ENCODE measurements around the gene UNG. TPM values are rescaled to one million over a fixed set of nuclear protein-coding genes. Genes with fewer than 3 reads are reported as not detected.

Gene UNG
- total and polyA plus RNA-seq, 9 of the 15 experiments (the other 6 are each of a cell fraction or from before 2014, with no cell fraction given) = 8.4 to 59.8 (median 41.0) TPM

- TF ChIP-seq HDAC2 (IDR thresholded peaks at IDR 0.05) (peak; percentile 29; the same call in 1 of the 2 replicates), ARID1B (IDR thresholded peaks at IDR 0.05) (no peak), RBFOX2 (IDR thresholded peaks at IDR 0.05; ENCODE audit: low read depth, low read length) (peak; percentile 78), RBM15 (IDR thresholded peaks at IDR 0.05; ENCODE audit: insufficient read depth, low read length) (no peak), ZNF75A (CRISPR knock-in tag; IDR thresholded peaks at IDR 0.05) (no peak), ZNF511 (CRISPR knock-in tag; IDR thresholded peaks at IDR 0.05) (peak; percentile 87; the same call in 1 of the 2 replicates), ZBED1 (IDR thresholded peaks at IDR 0.05) (no peak), TRIM28 (IDR thresholded peaks at IDR 0.05) (no peak), ZNF57 (CRISPR knock-in tag; IDR thresholded peaks at IDR 0.05) (no peak), CBFA2T3 (IDR thresholded peaks at IDR 0.05) (no peak), ZNF696 (CRISPR knock-in tag; conservative IDR thresholded peaks at IDR 0.05) (no peak), ILF3 (IDR thresholded peaks at IDR 0.05; ENCODE audit: borderline replicate concordance) (no peak), ETV5 (CRISPR knock-in tag; IDR thresholded peaks at IDR 0.05; ENCODE audit: low read depth) (no peak; the same call in 1 of the 2 replicates), ZNF146 (CRISPR knock-in tag; IDR thresholded peaks at IDR 0.05; ENCODE audit: unreplicated experiment) (no peak), ZNF133 (CRISPR knock-in tag; IDR thresholded peaks at IDR 0.05) (no peak), GATAD2B (IDR thresholded peaks at IDR 0.05; ENCODE audit: borderline replicate concordance) (peak; percentile 50; the same call in 1 of the 2 replicates), KLF6 (CRISPR knock-in tag; IDR thresholded peaks at IDR 0.05; ENCODE audit: borderline replicate concordance) (0 out of 2 replicates have a peak, but pooled peaks have one; percentile 42), FIP1L1 (IDR thresholded peaks at IDR 0.05; ENCODE audit: low read depth, low read length, poor library complexity, severe bottlenecking) (peak; percentile 75), CREM (IDR thresholded peaks at IDR 0.05; ENCODE audit: low read depth) (peak; percentile 75)
- TF ChIP-seq, protein P1, sequence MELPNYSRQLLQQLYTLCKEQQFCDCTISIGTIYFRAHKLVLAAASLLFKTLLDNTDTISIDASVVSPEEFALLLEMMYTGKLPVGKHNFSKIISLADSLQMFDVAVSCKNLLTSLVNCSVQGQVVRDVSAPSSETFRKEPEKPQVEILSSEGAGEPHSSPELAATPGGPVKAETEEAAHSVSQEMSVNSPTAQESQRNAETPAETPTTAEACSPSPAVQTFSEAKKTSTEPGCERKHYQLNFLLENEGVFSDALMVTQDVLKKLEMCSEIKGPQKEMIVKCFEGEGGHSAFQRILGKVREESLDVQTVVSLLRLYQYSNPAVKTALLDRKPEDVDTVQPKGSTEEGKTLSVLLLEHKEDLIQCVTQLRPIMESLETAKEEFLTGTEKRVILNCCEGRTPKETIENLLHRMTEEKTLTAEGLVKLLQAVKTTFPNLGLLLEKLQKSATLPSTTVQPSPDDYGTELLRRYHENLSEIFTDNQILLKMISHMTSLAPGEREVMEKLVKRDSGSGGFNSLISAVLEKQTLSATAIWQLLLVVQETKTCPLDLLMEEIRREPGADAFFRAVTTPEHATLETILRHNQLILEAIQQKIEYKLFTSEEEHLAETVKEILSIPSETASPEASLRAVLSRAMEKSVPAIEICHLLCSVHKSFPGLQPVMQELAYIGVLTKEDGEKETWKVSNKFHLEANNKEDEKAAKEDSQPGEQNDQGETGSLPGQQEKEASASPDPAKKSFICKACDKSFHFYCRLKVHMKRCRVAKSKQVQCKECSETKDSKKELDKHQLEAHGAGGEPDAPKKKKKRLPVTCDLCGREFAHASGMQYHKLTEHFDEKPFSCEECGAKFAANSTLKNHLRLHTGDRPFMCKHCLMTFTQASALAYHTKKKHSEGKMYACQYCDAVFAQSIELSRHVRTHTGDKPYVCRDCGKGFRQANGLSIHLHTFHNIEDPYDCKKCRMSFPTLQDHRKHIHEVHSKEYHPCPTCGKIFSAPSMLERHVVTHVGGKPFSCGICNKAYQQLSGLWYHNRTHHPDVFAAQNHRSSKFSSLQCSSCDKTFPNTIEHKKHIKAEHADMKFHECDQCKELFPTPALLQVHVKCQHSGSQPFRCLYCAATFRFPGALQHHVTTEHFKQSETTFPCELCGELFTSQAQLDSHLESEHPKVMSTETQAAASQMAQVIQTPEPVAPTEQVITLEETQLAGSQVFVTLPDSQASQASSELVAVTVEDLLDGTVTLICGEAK (IDR thresholded peaks at IDR 0.05) = peak; percentile 100
- TF ChIP-seq, protein P1 (CRISPR knock-in tag; IDR thresholded peaks at IDR 0.05) = no peak
Measured at GRCh38 chr12:109052414-109053323, 44.7 kb upstream of the UNG start, which contains the start of gene USP30 (continued).

Data from K562 (cell line).